HT-29 (cell line): ENCODE results near the gene AHCYL2. TPM values are rescaled to one million over a fixed set of nuclear protein-coding genes. Genes with fewer than 3 reads are reported as not detected.
A peak's percentile ranks its signal among the peaks of the same experiment; 100 is the strongest.
"Not testable (repeated sequence)": the region's sequence is repeated elsewhere in the genome, so short reads cannot be mapped to it uniquely, and the experiment has no call there.

ENCODE experiments used
- DNase-seq: peaks from one replicate; pipeline ENCODE4 v3.0.0-alpha.2; 2015; ENCODE audit warnings: low spot score
- total RNA-seq: library from RNA; depleted of rRNA; stranded (reverse); fragments of >200 nt; shearing (Covaris generic); gene quantifications from 2 replicates; pipeline ENCODE4 v1.2.3, GENCODE V29; 2014

The AHCYL2 gene
- total RNA-seq, 1 experiment from 2014 or later: 8.6 TPM

- peak; percentile 74 for DNase-seq
Observed at GRCh38 chr7:129423700-129424410, 199.0 kb downstream of the AHCYL2 start.

GRCh38 chr7:129426482-129426881 lies 201.7 kb downstream of the AHCYL2 start:
- DNase-seq: no peak

GRCh38 chr7:129427526-129428045 lies 202.8 kb downstream of the AHCYL2 start:
- no peak for DNase-seq

- DNase-seq: no peak
Observed at GRCh38 chr7:129431911-129432643, 207.2 kb downstream of the AHCYL2 start.

- peak; percentile 89 for DNase-seq
Observed at GRCh38 chr7:129433847-129434674, 209.2 kb downstream of the AHCYL2 start, which contains the start of gene STRIP2. TSS of gene STRIP2 (plus strand) at chr7:129434432. CDS start at chr7:129434473, 41 bp downstream.

- DNase-seq: peak; percentile 19
Observed at GRCh38 chr7:129434675-129435318, 210.0 kb downstream of the AHCYL2 start.

- DNase-seq: peak; percentile 7
Observed at GRCh38 chr7:129435414-129435829, 210.6 kb downstream of the AHCYL2 start.

GRCh38 chr7:129436335-129436923 lies 211.6 kb downstream of the AHCYL2 start:
- no peak for DNase-seq

GRCh38 chr7:129437190-129437589 lies 212.4 kb downstream of the AHCYL2 start:
- no peak for DNase-seq

- no peak for DNase-seq
Observed at GRCh38 chr7:129438281-129438838, 213.5 kb downstream of the AHCYL2 start.

- DNase-seq: peak; percentile 12
Observed at GRCh38 chr7:129438839-129439651, 214.2 kb downstream of the AHCYL2 start.

GRCh38 chr7:129439963-129440625 lies 215.3 kb downstream of the AHCYL2 start:
- no peak for DNase-seq

- DNase-seq: no peak
Observed at GRCh38 chr7:129443612-129444011, 218.8 kb downstream of the AHCYL2 start.

- DNase-seq: not testable (repeated sequence)
Observed at GRCh38 chr7:129444776-129445175, 219.9 kb downstream of the AHCYL2 start.

GRCh38 chr7:129446925-129447324 lies 222.1 kb downstream of the AHCYL2 start:
- DNase-seq: not testable (repeated sequence)

- not testable (repeated sequence) for DNase-seq
Observed at GRCh38 chr7:129447445-129447844, 222.6 kb downstream of the AHCYL2 start.

GRCh38 chr7:129448608-129449007 lies 223.8 kb downstream of the AHCYL2 start:
- DNase-seq: not testable (repeated sequence)

- no peak for DNase-seq
Observed at GRCh38 chr7:129450295-129450694, 225.5 kb downstream of the AHCYL2 start.
